HCT116 (cell line): ENCODE data around the gene WDR64. TPM values are rescaled to one million over a fixed set of nuclear protein-coding genes. Genes with fewer than 3 reads are reported as not detected.

Source experiments
- ATAC-seq: fragments of 200-7000 bp; cut with Tn5 transposase; 2 replicates; pipeline ENCODE4 v1.9.1; 2020; ENCODE audit warnings: mild to moderate bottlenecking, moderate library complexity
- BruUV-seq: library from RNA; stranded (reverse); fragments of 400-500 nt; replicated peaks from 2 replicates; lab custom pipeline; 2021; lab: Mats Ljungman, UMichigan
- CTCF ChIA-PET: fragments of 300-600 bp; sonication (Branson Sonifier 250); formaldehyde crosslinking; loops from one replicate; lab custom pipeline; 2021; ENCODE audit warnings: antibody characterized with exemption; lab: Charles Lee
- POLR2A ChIA-PET: fragments of 300-600, 350-600 bp; sonication (Branson Sonifier 250); formaldehyde crosslinking; loops from one replicate; lab custom pipeline; 2021; ENCODE audit warnings: antibody characterized with exemption; lab: Charles Lee
- RAD21 ChIA-PET, 2 experiments: fragments of 300-600 bp; sonication (Branson Sonifier 250); formaldehyde crosslinking; loops; one replicate each; lab custom pipeline; 2023; ENCODE audit warnings: low total read pairs in 2 of 2; ENCODE audit not compliant: uncharacterized antibody in 2 of 2, unreplicated experiment in 2 of 2, low non-redundant PET in 1 of 2; lab: Charles Lee
- DNase-seq: peaks from one replicate; pipeline ENCODE4 v3.0.0-alpha.2; 2010; ENCODE audit warnings: low read depth, low spot score
- H2AFZ ChIP-seq: fragments of 200-600 bp; shearing (Covaris generic), sonication (generic); 2 replicates; pipeline ENCODE4 v1.6.1; 2017; ENCODE audit warnings: low read depth, mixed run types, mixed read lengths, antibody characterized with exemption, low read length; ENCODE audit not compliant: poor library complexity, severe bottlenecking
- H3K27ac ChIP-seq: 2 replicates; pipeline ENCODE4 v1.5.1; 2012; ENCODE audit warnings: low read depth, low read length
- H3K27me3 ChIP-seq: fragments of 200-600 bp; sonication (generic); 2 replicates; pipeline ENCODE4 v1.6.1; 2016; ENCODE audit warnings: mixed run types, low read length, mixed read lengths; ENCODE audit not compliant: insufficient read depth
- H3K36me3 ChIP-seq, 2 experiments: fragments of 200-500 bp in 1 of 2; fragments of 200-600 bp in 1 of 2; sonication (Bioruptor generic) in 1 of 2; sonication (generic) in 1 of 2; 2 replicates each; pipeline versions ENCODE4 v1.5.1 to v1.6.1; 2014 to 2016; ENCODE audit warnings: low read length in 2 of 2, inconsistent platforms in 1 of 2, mixed read lengths in 1 of 2, mixed run types in 1 of 2; ENCODE audit not compliant: insufficient read depth in 2 of 2, control insufficient read depth in 1 of 2
- H3K4me1 ChIP-seq, 2 experiments: fragments of 200-600 bp in 1 of 2; sonication (generic) in 1 of 2; 2 replicates each; pipeline versions ENCODE4 v1.5.1 to v1.6.1; 2012 to 2017; ENCODE audit warnings: low read length in 2 of 2, inconsistent platforms in 1 of 2, mild to moderate bottlenecking in 1 of 2, mixed read lengths in 1 of 2, mixed run types in 1 of 2, moderate library complexity in 1 of 2; ENCODE audit not compliant: insufficient read depth in 2 of 2, control insufficient read depth in 1 of 2
- H3K4me2 ChIP-seq: fragments of 200-600 bp; sonication (generic); 2 replicates; pipeline ENCODE4 v1.6.1; 2017; ENCODE audit warnings: mixed run types, low read length, mixed read lengths
- H3K4me3 ChIP-seq, 2 experiments: fragments of 200-600 bp in 1 of 2; sonication (generic) in 1 of 2; replicated peaks in 1 of 2; 2 replicates each; pipeline ENCODE4 v1.5.1; 2011 to 2016; ENCODE audit warnings: low read length in 2 of 2, control low read depth in 1 of 2, low read depth in 1 of 2, mild to moderate bottlenecking in 1 of 2, mixed read lengths in 1 of 2, mixed run types in 1 of 2
- H3K79me2 ChIP-seq: fragments of 200-600 bp; sonication (generic); 2 replicates; pipeline ENCODE4 v1.6.1; 2017; ENCODE audit warnings: mild to moderate bottlenecking, mixed run types, low read length, moderate library complexity, mixed read lengths; ENCODE audit not compliant: insufficient read depth
- H3K9ac ChIP-seq: fragments of 200-600 bp; sonication (generic); 2 replicates; pipeline ENCODE4 v1.6.1; 2016; ENCODE audit warnings: low read length, mixed read lengths
- H3K9me2 ChIP-seq: fragments of 200-600 bp; sonication (generic), shearing (Covaris generic); 2 replicates; pipeline ENCODE4 v1.6.1; 2017; ENCODE audit warnings: mixed run types, mild to moderate bottlenecking, moderate library complexity; ENCODE audit not compliant: insufficient read depth
- H3K9me3 ChIP-seq, 2 experiments: fragments of 200-500 bp in 1 of 2; fragments of 200-600 bp in 1 of 2; sonication (Bioruptor generic) in 1 of 2; sonication (generic) in 1 of 2; 2 replicates each; pipeline ENCODE4 v1.6.1; 2014 to 2017; ENCODE audit warnings: low read length in 2 of 2, mixed read lengths in 2 of 2, inconsistent platforms in 1 of 2, low read depth in 1 of 2, mild to moderate bottlenecking in 1 of 2, mixed run types in 1 of 2, moderate library complexity in 1 of 2; ENCODE audit not compliant: control insufficient read depth in 1 of 2, insufficient read depth in 1 of 2
- H4K20me1 ChIP-seq: fragments of 200-600 bp; sonication (generic), shearing (Covaris generic); 2 replicates; pipeline ENCODE4 v1.6.1; 2017; ENCODE audit warnings: mixed run types, mild to moderate bottlenecking, moderate library complexity; ENCODE audit not compliant: insufficient read depth
- CBX3 ChIP-seq: IDR thresholded peaks from 2 replicates; pipeline ENCODE4 v1.6.1; 2012; ENCODE audit warnings: low read depth
- ELF1 ChIP-seq: IDR thresholded peaks from 2 replicates; pipeline ENCODE4 v1.6.1; 2012; ENCODE audit warnings: low read depth, borderline replicate concordance
- FOSL1 ChIP-seq: IDR thresholded peaks from 2 replicates; pipeline ENCODE4 v1.6.1; 2012; ENCODE audit warnings: low read depth
- POLR2A ChIP-seq: IDR thresholded peaks from 2 replicates; pipeline ENCODE4 v1.7.0; 2011; ENCODE audit warnings: borderline replicate concordance; ENCODE audit not compliant: insufficient read depth, insufficient read length; ENCODE audit errors: extremely low read depth
- RAD21 ChIP-seq: IDR thresholded peaks from 2 replicates; pipeline ENCODE4 v1.6.1; 2012; ENCODE audit warnings: low read depth, mild to moderate bottlenecking
- SRF ChIP-seq: IDR thresholded peaks from 2 replicates; pipeline ENCODE4 v1.6.1; 2012; ENCODE audit warnings: low read depth
- TCF7L2 ChIP-seq: IDR thresholded peaks from 2 replicates; pipeline ENCODE4 v1.7.0; 2011; ENCODE audit warnings: borderline replicate concordance, inconsistent platforms; ENCODE audit not compliant: insufficient read depth, insufficient read length; ENCODE audit errors: extremely low read depth
- YY1 ChIP-seq: IDR thresholded peaks from 2 replicates; pipeline ENCODE4 v1.6.1; 2011; ENCODE audit warnings: low read length, low read depth, moderate library complexity, mild to moderate bottlenecking; ENCODE audit not compliant: insufficient replicate concordance; ENCODE audit errors: extremely low read depth
- ZFX ChIP-seq: fragments of 450-650 bp; IDR thresholded peaks from 2 replicates; pipeline ENCODE4 v1.6.1; 2017
- intact Hi-C: fragments of 100-400 bp; cut with micrococcal nuclease; formaldehyde crosslinking; loops from 2 replicates; pipeline ENCODE4 v1.10.0; 2022
- total RNA-seq: library from RNA; stranded (reverse); gene quantifications from one replicate; pipeline ENCODE4 v1.2.1, GENCODE V29; 2021; ENCODE audit not compliant: unreplicated experiment
- TF ChIP-seq, protein P1 (sequence below), 3 experiments: fragments of 200-600 bp in 1 of 3; sonication (generic) in 1 of 3; IDR thresholded peaks in 2 of 3; conservative IDR thresholded peaks in 1 of 3; 2 replicates each; pipeline ENCODE4 v1.5.1; 2012 to 2017; ENCODE audit warnings: low read depth in 2 of 3, low read length in 2 of 3, antibody characterized with exemption in 1 of 3, borderline replicate concordance in 1 of 3, control low read depth in 1 of 3, mild to moderate bottlenecking in 1 of 3, mixed read lengths in 1 of 3, mixed run types in 1 of 3, moderate library complexity in 1 of 3; ENCODE audit not compliant: insufficient read depth in 1 of 3
- TF ChIP-seq, protein P2 (sequence below): IDR thresholded peaks from 2 replicates; pipeline ENCODE4 v1.6.1; 2011; ENCODE audit warnings: mild to moderate bottlenecking, low read length, moderate library complexity; ENCODE audit not compliant: insufficient replicate concordance; ENCODE audit errors: extremely low read depth
- TF ChIP-seq, protein P3 (sequence below): IDR thresholded peaks from 2 replicates; pipeline ENCODE4 v1.6.1; 2012; ENCODE audit warnings: low read depth
- TF ChIP-seq, protein P4 (sequence below): IDR thresholded peaks from 2 replicates; pipeline ENCODE4 v1.6.1; 2012

Gene WDR64
- total RNA-seq, 1 experiment from 2014 or later: not detected

DNA sequence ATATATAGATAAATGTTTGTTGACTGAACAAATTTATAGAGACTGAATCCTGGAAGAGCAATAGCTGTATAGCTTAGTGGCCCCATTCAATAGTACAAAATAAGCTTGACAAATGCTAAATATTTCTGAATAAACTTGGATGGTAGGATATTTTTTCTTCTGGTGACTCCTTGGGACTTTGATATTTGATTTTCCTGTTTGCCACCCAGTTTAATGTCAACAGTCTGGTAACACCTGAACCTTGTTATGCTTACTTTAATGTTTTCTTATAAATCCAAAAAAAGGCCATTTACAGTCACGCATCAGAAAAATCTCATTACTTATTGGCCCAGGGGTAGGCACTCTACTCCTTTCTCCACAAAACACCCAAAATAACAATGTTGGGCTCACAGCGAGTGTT is 30.8 kb downstream of the WDR64 start (continued):
- TF ChIP-seq, protein P1, sequence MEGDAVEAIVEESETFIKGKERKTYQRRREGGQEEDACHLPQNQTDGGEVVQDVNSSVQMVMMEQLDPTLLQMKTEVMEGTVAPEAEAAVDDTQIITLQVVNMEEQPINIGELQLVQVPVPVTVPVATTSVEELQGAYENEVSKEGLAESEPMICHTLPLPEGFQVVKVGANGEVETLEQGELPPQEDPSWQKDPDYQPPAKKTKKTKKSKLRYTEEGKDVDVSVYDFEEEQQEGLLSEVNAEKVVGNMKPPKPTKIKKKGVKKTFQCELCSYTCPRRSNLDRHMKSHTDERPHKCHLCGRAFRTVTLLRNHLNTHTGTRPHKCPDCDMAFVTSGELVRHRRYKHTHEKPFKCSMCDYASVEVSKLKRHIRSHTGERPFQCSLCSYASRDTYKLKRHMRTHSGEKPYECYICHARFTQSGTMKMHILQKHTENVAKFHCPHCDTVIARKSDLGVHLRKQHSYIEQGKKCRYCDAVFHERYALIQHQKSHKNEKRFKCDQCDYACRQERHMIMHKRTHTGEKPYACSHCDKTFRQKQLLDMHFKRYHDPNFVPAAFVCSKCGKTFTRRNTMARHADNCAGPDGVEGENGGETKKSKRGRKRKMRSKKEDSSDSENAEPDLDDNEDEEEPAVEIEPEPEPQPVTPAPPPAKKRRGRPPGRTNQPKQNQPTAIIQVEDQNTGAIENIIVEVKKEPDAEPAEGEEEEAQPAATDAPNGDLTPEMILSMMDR (IDR thresholded peaks at IDR 0.05 in 2 of 3, conservative IDR thresholded peaks at IDR 0.05 in 1 of 3; ENCODE audit: borderline replicate concordance in 1 of 3, insufficient read depth in 1 of 3, low read depth in 2 of 3, low read length in 2 of 3): no peak
- TF ChIP-seq ZFX (no peak), POLR2A (no peak), RAD21 (no peak)
- TF ChIP-seq, protein P2, sequence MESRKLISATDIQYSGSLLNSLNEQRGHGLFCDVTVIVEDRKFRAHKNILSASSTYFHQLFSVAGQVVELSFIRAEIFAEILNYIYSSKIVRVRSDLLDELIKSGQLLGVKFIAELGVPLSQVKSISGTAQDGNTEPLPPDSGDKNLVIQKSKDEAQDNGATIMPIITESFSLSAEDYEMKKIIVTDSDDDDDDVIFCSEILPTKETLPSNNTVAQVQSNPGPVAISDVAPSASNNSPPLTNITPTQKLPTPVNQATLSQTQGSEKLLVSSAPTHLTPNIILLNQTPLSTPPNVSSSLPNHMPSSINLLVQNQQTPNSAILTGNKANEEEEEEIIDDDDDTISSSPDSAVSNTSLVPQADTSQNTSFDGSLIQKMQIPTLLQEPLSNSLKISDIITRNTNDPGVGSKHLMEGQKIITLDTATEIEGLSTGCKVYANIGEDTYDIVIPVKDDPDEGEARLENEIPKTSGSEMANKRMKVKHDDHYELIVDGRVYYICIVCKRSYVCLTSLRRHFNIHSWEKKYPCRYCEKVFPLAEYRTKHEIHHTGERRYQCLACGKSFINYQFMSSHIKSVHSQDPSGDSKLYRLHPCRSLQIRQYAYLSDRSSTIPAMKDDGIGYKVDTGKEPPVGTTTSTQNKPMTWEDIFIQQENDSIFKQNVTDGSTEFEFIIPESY: no peak

GRCh38 chr1:241684108-241684507 is 32.0 kb downstream of the WDR64 start:
- Histone ChIP-seq H3K4me1 (peaks cover 0 to 7% of the 10 kb centered on the region in 2 experiments; a peak in 2 of 4 replicates), H3K4me2 (no peak overlapping the region), H3K9ac (no peak overlapping the region), H3K27ac (no peak overlapping the region), H3K36me3 (no peaks in the 10 kb centered on the region), H3K4me3 (no peak overlapping the region), H3K79me2 (no peaks in the 10 kb centered on the region), H3K27me3 (peaks cover 10% of the 10 kb centered on the region; the same call in 1 of the 2 replicates), H4K20me1 (no peaks in the 10 kb centered on the region), H2AFZ (no peak overlapping the region), H3K9me2 (no peaks in the 10 kb centered on the region), H3K9me3 (no peaks in the 10 kb centered on the region)
- no TSS peak for BruUV-seq
- DNase-seq (no peak), ATAC-seq (no peak)
- intact Hi-C loops: no loop called here
- POLR2A ChIA-PET: no interaction called here
- RAD21 ChIA-PET: no interaction called here
- CTCF ChIA-PET: no interaction called here
- TF ChIP-seq SRF (no peak), RAD21 (no peak), ELF1 (no peak), FOSL1 (no peak), ZFX (no peak), TCF7L2 (no peak), YY1 (no peak), CBX3 (no peak)
- TF ChIP-seq, protein P1 (IDR thresholded peaks at IDR 0.05 in 2 of 3, conservative IDR thresholded peaks at IDR 0.05 in 1 of 3; ENCODE audit: borderline replicate concordance in 1 of 3, insufficient read depth in 1 of 3, low read depth in 2 of 3, low read length in 2 of 3): no peak
- TF ChIP-seq, protein P3, sequence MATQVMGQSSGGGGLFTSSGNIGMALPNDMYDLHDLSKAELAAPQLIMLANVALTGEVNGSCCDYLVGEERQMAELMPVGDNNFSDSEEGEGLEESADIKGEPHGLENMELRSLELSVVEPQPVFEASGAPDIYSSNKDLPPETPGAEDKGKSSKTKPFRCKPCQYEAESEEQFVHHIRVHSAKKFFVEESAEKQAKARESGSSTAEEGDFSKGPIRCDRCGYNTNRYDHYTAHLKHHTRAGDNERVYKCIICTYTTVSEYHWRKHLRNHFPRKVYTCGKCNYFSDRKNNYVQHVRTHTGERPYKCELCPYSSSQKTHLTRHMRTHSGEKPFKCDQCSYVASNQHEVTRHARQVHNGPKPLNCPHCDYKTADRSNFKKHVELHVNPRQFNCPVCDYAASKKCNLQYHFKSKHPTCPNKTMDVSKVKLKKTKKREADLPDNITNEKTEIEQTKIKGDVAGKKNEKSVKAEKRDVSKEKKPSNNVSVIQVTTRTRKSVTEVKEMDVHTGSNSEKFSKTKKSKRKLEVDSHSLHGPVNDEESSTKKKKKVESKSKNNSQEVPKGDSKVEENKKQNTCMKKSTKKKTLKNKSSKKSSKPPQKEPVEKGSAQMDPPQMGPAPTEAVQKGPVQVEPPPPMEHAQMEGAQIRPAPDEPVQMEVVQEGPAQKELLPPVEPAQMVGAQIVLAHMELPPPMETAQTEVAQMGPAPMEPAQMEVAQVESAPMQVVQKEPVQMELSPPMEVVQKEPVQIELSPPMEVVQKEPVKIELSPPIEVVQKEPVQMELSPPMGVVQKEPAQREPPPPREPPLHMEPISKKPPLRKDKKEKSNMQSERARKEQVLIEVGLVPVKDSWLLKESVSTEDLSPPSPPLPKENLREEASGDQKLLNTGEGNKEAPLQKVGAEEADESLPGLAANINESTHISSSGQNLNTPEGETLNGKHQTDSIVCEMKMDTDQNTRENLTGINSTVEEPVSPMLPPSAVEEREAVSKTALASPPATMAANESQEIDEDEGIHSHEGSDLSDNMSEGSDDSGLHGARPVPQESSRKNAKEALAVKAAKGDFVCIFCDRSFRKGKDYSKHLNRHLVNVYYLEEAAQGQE: no peak
- TF ChIP-seq, protein P4, sequence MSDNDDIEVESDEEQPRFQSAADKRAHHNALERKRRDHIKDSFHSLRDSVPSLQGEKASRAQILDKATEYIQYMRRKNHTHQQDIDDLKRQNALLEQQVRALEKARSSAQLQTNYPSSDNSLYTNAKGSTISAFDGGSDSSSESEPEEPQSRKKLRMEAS: no peak
